RWPE2 (cell line): ENCODE results near the gene FER1L5.

Experiments used
- ATAC-seq: fragments of 200-7000 bp; cut with Tn5 transposase; 3 replicates; pipeline ENCODE4 v1.9.1; 2021; ENCODE audit warnings: low read depth
- DNase-seq: peaks from one replicate; pipeline ENCODE4 v3.0.0-alpha.2; 2020; ENCODE audit warnings: low spot score
- H3K27ac ChIP-seq: fragments of 450-650 bp; 2 replicates; pipeline ENCODE4 v1.5.1; 2017; ENCODE audit warnings: mild to moderate bottlenecking; ENCODE audit not compliant: poor library complexity, severe bottlenecking
- H3K27me3 ChIP-seq: fragments of 250-450 bp; sonication (Bioruptor Pico); 2 replicates; pipeline ENCODE4 v1.5.1; 2021; ENCODE audit warnings: mild to moderate bottlenecking, moderate library complexity; ENCODE audit not compliant: insufficient read depth, poor library complexity, severe bottlenecking
- H3K36me3 ChIP-seq: fragments of 250-450 bp; sonication (Bioruptor Pico); 2 replicates; pipeline ENCODE4 v1.5.1; 2020; ENCODE audit warnings: low read depth, mild to moderate bottlenecking, moderate library complexity
- H3K4me1 ChIP-seq: fragments of 250-450 bp; sonication (Bioruptor Pico); 2 replicates; pipeline ENCODE4 v1.5.1; 2021; ENCODE audit warnings: mild to moderate bottlenecking, moderate library complexity; ENCODE audit not compliant: insufficient read depth, poor library complexity, severe bottlenecking
- H3K4me3 ChIP-seq: fragments of 250-450 bp; sonication (Bioruptor Pico); 2 replicates; pipeline ENCODE4 v1.5.1; 2021; ENCODE audit warnings: mild to moderate bottlenecking, moderate library complexity; ENCODE audit not compliant: severe bottlenecking
- H3K9me3 ChIP-seq: fragments of 250-450 bp; sonication (Bioruptor Pico); 2 replicates; pipeline ENCODE4 v1.5.1; 2021; ENCODE audit warnings: mild to moderate bottlenecking, moderate library complexity; ENCODE audit not compliant: severe bottlenecking
- CTCF ChIP-seq: fragments of 450-650 bp; IDR thresholded peaks from one replicate; pipeline ENCODE4 v1.5.1; 2017; ENCODE audit warnings: mild to moderate bottlenecking, moderate library complexity; ENCODE audit not compliant: poor library complexity, severe bottlenecking

Gene FER1L5

GRCh38 chr2:96636551-96637171, 5.9 kb upstream of the FER1L5 start:
- H3K27ac ChIP-seq, result peak overlapping the region; percentile 53

GRCh38 chr2:96637385-96638143, 5.0 kb upstream of the FER1L5 start:
- ATAC-seq, result peak; percentile 79
- Histone ChIP-seq H3K27me3 (no peaks in the 10 kb centered on the region), H3K27ac (peak overlapping the region; percentile 53)

More at GRCh38 chr2:96636551-96637171, 5.9 kb upstream of the FER1L5 start:
- Histone ChIP-seq H3K27me3 (no peaks in the 10 kb centered on the region), H3K9me3 (no peaks in the 10 kb centered on the region), H3K4me3 (peak overlapping the region; percentile 53), H3K4me1 (peaks cover 8% of the 10 kb centered on the region), H3K36me3 (peaks cover 37% of the 10 kb centered on the region)
- DNase-seq (no peak), ATAC-seq (peak; percentile 7; the same call in 1 of the 3 replicates)
- TF ChIP-seq CTCF, result no peak

GRCh38 chr2:96638144-96639121, 4.1 kb upstream of the FER1L5 start, which contains the start of gene KANSL3:
Gene KANSL3, minus strand, starts transcription at chr2:96638312. Its CDS starts 1,177 bp downstream, at chr2:96637135.
- Histone ChIP-seq H3K4me1 (peaks cover 17% of the 10 kb centered on the region), H3K27ac (peak within 1 kb of the TSS; percentile 53), H3K4me3 (peak within 1 kb of the TSS; percentile 53), H3K27me3 (no peaks in the 10 kb centered on the region), H3K9me3 (no peaks in the 10 kb centered on the region), H3K36me3 (peaks cover 27% of the 10 kb centered on the region)
- ATAC-seq, result peak; percentile 69
- peak; percentile 77 for DNase-seq
- TF ChIP-seq CTCF, result no peak

More at GRCh38 chr2:96637385-96638143, 5.0 kb upstream of the FER1L5 start:
- peaks cover 15% of the 10 kb centered on the region for H3K4me1 ChIP-seq
- H3K4me3 ChIP-seq, result peak overlapping the region; percentile 53
- H3K9me3 ChIP-seq, result no peaks in the 10 kb centered on the region
- peak; percentile 67 for DNase-seq
- TF ChIP-seq CTCF, result no peak
- peaks cover 28% of the 10 kb centered on the region for H3K36me3 ChIP-seq

GRCh38 chr2:96647681-96648080, 5.1 kb downstream of the FER1L5 start:
- Histone ChIP-seq H3K4me3 (no peak overlapping the region), H3K4me1 (peaks cover 1% of the 10 kb centered on the region), H3K27ac (no peak overlapping the region), H3K9me3 (no peaks in the 10 kb centered on the region), H3K27me3 (no peaks in the 10 kb centered on the region), H3K36me3 (no peaks in the 10 kb centered on the region)
- ATAC-seq (no peak), DNase-seq (no peak)
- no peak for TF ChIP-seq CTCF
